Right ventricle myocardium superior (tissue), 1 donor: Measurements from ENCODE around the gene PACSIN3. TPM values are rescaled to one million over a fixed set of nuclear protein-coding genes. Genes with fewer than 3 reads are reported as not detected.

Experiments used
- ATAC-seq: fragments of 200-7000 bp; cut with Tn5 transposase; one replicate; pipeline ENCODE4 v1.9.1; 2020; ENCODE audit warnings: mild to moderate bottlenecking; ENCODE audit not compliant: poor library complexity
- DNase-seq: peaks from one replicate; pipeline ENCODE4 v3.0.0-alpha.2; 2020
- intact Hi-C: fragments of 100-400 bp; cut with DNase I; formaldehyde crosslinking; loops from one replicate; pipeline ENCODE4 v1.11.2; 2022
- total RNA-seq: library from RNA; stranded (reverse); fragmentation: NEBNext Ultra II Directional; extraction: Animal tissue kit (Norgen Biotek cat#: 25700); gene quantifications from one replicate; pipeline ENCODE4 v1.2.1, GENCODE V29; 2021
- donor health status: DM: no; HTN: yes; CAD: no; lungs with severe emphysema.

Gene PACSIN3
- total RNA-seq, 1 donor from 2014 or later, result 175 TPM

DNA sequence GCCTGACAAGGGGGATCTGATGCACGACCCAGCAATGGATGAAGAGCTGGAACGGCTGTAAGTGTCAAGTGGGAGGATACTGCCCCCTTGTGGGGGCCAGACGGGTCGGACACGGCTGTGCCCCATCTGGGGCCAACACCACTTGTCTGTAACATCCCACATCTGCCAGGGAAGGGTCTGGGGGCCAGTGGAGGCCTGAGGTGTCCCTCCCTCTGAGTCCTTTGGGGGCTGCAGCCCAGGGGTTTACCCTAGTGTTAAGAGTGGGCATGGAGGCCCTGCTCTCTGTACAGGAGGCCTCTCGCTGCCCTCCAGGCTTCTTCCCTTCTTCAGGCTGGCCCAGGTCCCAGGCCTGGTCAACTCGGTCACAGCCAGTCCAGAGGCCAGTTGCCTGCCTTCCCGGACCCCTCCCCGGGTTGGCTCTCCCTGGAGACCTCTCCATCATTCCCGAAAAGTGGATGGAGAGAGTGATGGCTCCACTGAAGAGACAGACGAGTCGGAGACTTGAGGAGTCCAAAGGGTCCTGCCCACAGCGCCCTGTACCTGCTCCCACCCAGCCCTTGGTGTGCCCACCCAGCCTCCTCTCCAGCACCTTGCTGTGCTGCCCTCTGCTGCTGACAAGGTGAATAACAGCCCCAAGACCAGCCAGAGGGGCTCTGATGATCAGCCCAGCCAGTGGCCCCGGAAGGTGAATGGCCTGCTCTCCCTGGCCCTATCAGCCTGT is 24.9 kb downstream of the PACSIN3 start:
- ATAC-seq (peak; percentile 75), DNase-seq (peak; percentile 64)
- intact Hi-C loops, result no loop called here

DNA sequence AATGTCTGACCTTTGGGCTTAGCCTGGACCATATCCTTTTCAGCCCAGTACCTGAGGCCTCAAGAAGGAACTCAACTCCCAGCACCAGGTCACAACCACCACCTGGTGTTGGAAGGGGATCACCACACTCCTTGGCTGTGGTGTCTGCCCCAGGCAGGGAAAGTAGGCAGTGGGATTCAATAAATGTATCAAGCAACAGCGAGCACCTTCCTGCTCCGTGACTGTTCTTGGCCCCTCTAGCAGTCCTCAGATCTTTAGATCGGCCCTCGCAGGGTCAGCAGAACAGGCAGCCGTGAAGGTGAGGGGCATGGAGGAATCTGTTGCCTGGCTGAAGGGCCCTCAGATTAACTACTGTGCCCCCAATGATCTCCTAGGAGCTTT is 25.5 kb downstream of the PACSIN3 start:
- DNase-seq, result no peak
- ATAC-seq, result peak; percentile 1
- intact Hi-C loops, result no loop called here

- intact Hi-C loops, result no loop called here
- no peak for ATAC-seq
Observed at GRCh38 chr11:47158242-47158641, 28.0 kb downstream of the PACSIN3 start.

GRCh38 chr11:47157805-47158204 is 28.4 kb downstream of the PACSIN3 start:
- no peak for ATAC-seq
- intact Hi-C loops, result no loop called here
- DNase-seq, result no peak

More at GRCh38 chr11:47158242-47158641, 28.0 kb downstream of the PACSIN3 start:
- no peak for DNase-seq

GRCh38 chr11:47156951-47157350 is 29.3 kb downstream of the PACSIN3 start:
- ATAC-seq (no peak), DNase-seq (no peak)
- intact Hi-C loops, result no loop called here

DNA sequence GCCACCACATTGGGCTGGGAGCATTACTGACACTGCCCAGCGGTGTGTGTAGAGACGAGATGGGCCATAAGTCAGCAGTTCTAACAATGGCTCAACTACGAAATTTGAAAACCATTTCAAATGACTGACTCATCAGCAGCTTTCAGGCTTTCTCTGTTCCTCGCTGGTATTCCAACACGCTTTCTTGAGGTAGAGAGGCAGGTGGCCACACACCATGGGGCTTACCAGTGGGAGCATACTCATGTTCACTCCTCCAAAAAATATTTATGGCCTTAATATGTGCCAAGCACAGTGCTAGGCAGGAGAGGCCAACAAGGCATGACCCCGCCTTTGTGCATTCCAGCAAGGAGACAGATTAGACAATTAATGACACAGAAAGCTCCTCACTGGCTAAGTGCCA is 29.9 kb downstream of the PACSIN3 start:
- intact Hi-C loops, result no loop called here
- DNase-seq (no peak), ATAC-seq (no peak)

- ATAC-seq, result no peak
- DNase-seq, result no peak
- intact Hi-C loops, result no loop called here
Observed at GRCh38 chr11:47155879-47156278, 30.4 kb downstream of the PACSIN3 start.

GRCh38 chr11:47154616-47155570 is 31.3 kb downstream of the PACSIN3 start:
- intact Hi-C loops, result no loop called here
- no peak for ATAC-seq
- DNase-seq, result no peak

DNA sequence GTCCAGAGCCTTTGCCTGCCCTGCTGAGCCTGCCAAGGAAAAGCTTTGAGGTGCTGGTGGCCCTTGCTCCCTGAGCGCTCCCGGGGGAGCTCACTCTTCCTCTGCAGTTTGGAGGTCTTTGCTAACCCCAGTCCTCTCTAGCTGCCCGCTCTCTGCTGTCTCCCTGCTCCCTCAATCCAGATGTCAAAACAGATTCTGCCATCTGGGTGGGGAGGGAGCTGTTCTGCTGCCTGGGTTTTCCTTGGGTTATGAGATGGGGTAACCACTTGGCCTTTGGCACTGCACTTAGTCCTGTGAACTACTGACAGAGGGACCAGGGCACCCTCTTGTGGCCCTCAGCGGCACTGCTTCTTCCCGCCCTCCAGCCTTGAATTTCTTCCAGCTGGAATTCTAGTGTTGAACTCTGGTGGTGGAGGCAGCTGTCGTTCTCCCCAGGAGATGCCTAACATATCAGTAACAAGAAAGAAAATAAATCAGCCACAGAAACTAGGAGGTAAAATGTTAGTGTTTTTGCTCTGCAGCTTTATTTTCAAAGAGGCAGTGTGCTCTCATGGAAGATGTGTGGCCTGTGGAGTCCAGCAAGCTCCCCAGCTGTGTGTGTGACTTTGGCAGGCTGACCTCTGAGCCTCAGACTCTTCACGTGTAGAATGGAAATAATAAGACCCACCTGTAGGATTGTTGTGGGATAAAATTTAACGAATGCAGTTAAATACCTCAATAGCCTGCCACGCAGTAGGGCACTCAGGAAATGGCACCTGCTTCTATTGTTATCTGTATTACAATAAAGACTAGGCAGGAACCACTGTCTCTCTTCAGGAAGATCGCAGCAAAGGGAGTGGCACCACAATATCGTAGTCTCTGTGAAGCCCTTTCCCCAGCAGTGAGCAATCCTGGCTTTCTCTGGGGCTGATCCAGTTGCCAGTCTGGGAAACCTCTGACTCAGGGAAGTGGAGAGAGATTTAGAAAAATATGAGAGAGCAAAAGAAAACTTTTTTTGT is 33.0 kb downstream of the PACSIN3 start:
- ATAC-seq (peak; percentile 89), DNase-seq (peak; percentile 86)
- intact Hi-C loops, result loop anchor here (2.0 kb wide), 1 partner anchor 264 kb away; no protein-coding TSS in a partner anchor

DNA sequence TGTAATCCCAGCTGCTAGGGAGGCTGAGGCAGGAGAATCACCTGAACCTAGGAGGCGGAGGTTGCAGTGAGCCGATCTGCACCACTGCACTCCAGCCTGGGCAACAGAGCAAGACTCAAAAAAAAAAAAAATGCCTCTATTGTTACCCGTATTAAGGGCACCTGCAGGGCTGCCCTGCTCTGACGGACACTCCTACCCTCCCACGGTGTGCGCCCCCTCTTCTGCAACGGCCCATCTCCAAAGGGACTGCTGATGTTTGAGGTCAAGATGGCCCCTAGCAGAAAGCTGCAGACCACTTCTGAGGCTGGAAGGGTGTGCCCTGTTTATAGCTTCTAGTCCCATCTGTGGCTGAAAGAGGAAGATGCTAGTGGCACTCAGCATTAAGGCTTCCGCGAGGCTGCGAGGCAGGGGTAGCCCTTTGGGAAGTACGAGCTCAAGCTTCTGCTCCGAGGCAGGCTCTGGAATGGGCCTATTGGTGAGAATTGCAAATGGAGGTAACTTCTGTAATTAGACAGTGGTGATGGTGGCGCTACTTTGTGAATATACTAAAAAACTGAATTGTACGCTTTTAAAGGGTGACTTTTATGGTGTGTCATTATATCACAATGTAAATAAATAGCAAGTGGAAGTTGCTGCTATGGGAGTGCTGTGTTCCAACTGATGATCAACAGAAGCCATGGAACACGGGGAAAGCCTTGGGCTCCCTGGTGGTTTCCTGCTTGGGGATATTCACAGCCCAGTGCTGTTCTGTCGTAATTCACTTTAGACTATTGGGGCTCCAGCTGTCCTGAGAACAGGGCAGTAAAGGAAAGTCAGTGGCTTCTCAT is 33.9 kb downstream of the PACSIN3 start:
- no peak for DNase-seq
- intact Hi-C loops, result loop anchor here (2.0 kb wide), 1 partner anchor 264 kb away; no protein-coding TSS in a partner anchor
- peak; percentile 18 for ATAC-seq

DNA sequence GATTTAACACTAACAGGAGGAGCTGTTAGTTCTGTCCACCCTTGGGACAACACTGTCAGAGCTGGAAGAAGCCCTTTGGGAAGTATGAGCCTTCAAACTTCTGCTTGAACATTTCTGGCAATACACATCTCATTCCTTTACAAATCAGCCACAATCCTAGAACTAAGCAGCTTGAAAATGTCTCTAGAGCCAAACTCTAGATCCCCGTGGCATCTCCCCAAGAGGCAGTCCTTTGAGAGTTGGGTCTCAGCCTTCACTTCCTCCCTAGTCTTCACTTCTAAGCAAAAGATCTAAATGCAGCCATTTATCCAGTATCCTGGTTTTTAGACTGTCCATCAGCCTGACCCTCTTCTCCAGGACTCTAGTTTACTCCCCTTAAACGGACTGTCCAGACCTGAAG is 36.5 kb downstream of the PACSIN3 start:
- intact Hi-C loops, result no loop called here
- no peak for DNase-seq

DNA sequence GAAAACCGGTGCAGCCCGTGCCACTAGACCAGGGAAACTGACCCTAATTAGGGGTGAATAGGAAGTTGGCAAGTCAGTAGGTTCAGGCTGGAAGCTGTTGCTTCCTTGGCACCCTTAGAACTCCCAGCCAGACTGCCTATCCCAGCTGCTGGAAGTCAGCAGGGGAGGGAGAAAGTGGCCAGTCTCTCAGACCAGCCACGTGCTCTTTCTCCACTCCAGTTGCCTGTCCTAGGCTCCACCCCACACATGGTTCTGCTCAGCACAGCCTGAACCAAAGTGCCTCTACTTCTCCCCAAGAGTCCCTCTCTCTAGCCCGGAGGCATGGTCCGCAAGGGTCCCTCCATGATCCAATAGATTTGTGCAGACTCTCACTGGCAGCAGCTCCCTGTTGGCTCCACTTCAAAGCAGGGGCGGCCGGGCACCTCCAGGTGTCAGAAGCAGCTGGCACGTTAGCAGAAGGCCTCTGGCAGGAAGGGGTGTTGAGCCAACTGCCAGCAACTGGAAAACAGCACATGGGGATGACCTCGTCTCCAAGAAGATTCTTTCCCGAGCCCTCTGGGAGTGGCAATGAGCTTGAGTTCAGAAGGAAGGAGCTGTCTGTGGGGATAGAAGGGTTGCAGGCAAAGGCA is 37.2 kb downstream of the PACSIN3 start:
- intact Hi-C loops, result no loop called here

More for the DNA sequence above, 36.5 kb downstream of the PACSIN3 start:
- no peak for ATAC-seq

GRCh38 chr11:47148270-47148669 is 38.0 kb downstream of the PACSIN3 start:
- no peak for ATAC-seq
- no peak for DNase-seq
- intact Hi-C loops, result no loop called here

More for the DNA sequence above, 37.2 kb downstream of the PACSIN3 start:
- ATAC-seq, result peak; percentile 66
- no peak for DNase-seq

DNA sequence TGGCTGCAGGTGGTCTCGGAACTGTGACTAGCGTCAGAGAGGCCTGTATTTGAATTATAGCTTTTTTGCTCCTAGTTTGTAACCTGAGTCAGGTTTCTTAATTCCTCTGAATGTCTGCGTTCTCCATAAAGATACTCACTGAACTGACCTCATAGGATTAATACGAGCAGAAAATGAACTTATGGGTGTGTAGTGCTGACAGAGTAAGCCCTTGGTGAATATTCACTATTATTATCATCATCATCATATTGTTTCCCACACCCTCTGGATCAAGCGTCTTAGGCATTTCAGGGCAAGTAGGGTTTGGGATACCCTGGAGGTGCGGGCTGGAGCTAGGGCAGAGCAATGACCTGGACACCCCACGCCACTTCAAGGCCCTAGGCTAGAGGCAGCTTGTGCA is 38.6 kb downstream of the PACSIN3 start:
- ATAC-seq, result no peak
- DNase-seq, result no peak
- intact Hi-C loops, result no loop called here

GRCh38 chr11:47147250-47147649 is 39.0 kb downstream of the PACSIN3 start:
- intact Hi-C loops, result no loop called here
- ATAC-seq (no peak), DNase-seq (no peak)

GRCh38 chr11:47144541-47144940 is 41.7 kb downstream of the PACSIN3 start:
- no peak for DNase-seq
- no peak for ATAC-seq
- intact Hi-C loops, result no loop called here

GRCh38 chr11:47143322-47143721 is 42.9 kb downstream of the PACSIN3 start:
- intact Hi-C loops, result no loop called here

More at GRCh38 chr11:47143322-47143721, 42.9 kb downstream of the PACSIN3 start:
- DNase-seq, result no peak
- peak; percentile 73 for ATAC-seq
